Thyroid gland (tissue), 4 donors: ENCODE results near the gene SLC16A2. TPM values are rescaled to one million over a fixed set of nuclear protein-coding genes. Genes with fewer than 3 reads are reported as not detected.

Source experiments
- DNase-seq, 2 donors: peaks; one replicate each; pipeline ENCODE4 v3.0.0-alpha.2; 2019
- H3K27ac ChIP-seq, 3 donors: fragments of 200-600 bp; sonication (generic); 1 replicate in 2 of 3; 2 replicates in 1 of 3; pipeline ENCODE4 v1.5.1; 2016 to 2019; ENCODE audit warnings: mild to moderate bottlenecking in 1 of 3, moderate library complexity in 1 of 3
- H3K27me3 ChIP-seq: fragments of 200-600 bp; sonication (generic); one replicate; pipeline ENCODE4 v1.5.1; 2019
- H3K36me3 ChIP-seq, 2 donors: fragments of 200-600 bp; sonication (generic); one replicate each; pipeline ENCODE4 v1.5.1; 2016 to 2019
- H3K4me1 ChIP-seq, 2 donors: fragments of 200-600 bp; sonication (generic); one replicate each; pipeline ENCODE4 v1.5.1; 2017 to 2019
- H3K4me3 ChIP-seq, 3 donors: fragments of 200-600 bp; sonication (generic); replicated peaks in 1 of 3; 1 replicate in 2 of 3; 2 replicates in 1 of 3; pipeline ENCODE4 v1.5.1; 2016; ENCODE audit warnings: mild to moderate bottlenecking in 1 of 3
- H3K9me3 ChIP-seq: fragments of 200-600 bp; sonication (generic); one replicate; pipeline ENCODE4 v1.5.1; 2017
- CTCF ChIP-seq, 6 experiments: fragments of 200-600 bp in 3 of 6; fragments of 450-650 bp in 3 of 6; sonication (generic) in 3 of 6; IDR thresholded peaks; one replicate each; pipeline ENCODE4 v1.5.1; 2016 to 2019; ENCODE audit warnings: antibody characterized with exemption in 6 of 6, mild to moderate bottlenecking in 2 of 6, inconsistent platforms in 1 of 6, moderate library complexity in 1 of 6
- POLR2A ChIP-seq, 2 donors: fragments of 450-650 bp; IDR thresholded peaks; one replicate each; pipeline ENCODE4 v1.6.1; 2017; ENCODE audit warnings: antibody characterized with exemption in 2 of 2, mild to moderate bottlenecking in 2 of 2, moderate library complexity in 1 of 2
- WGBS, 2 donors: methylation state at CpG; one replicate each; pipeline ENCODE4 v1.1.5; 2017; 5-methylcytosine and 5-hydroxymethylcytosine counted together
- intact Hi-C: fragments of 100-400 bp; cut with DNase I; formaldehyde crosslinking; loops from one replicate; pipeline ENCODE4 v1.15.1; 2023
- total RNA-seq, 4 donors: library from RNA; depleted of rRNA; stranded (reverse); fragments of >200 nt; gene quantifications; one replicate each; pipeline ENCODE4 v1.2.3, GENCODE V29; 2016

The SLC16A2 gene
- total RNA-seq, 4 donors from 2014 or later, result 10.1 to 24.0 (median 20.1) TPM

GRCh38 chrX:74490247-74490646 is 69.0 kb downstream of the SLC16A2 start:
- peaks cover 0 to 11% of the 10 kb centered on the region in 2 donors for H3K4me1 ChIP-seq
- WGBS, 2 donors, result 80 to 89% methylated on average over 1 of the region's 1 CpG

GRCh38 chrX:74492720-74493201 is 71.5 kb downstream of the SLC16A2 start:
- Histone ChIP-seq H3K36me3 (no peaks in the 10 kb centered on the region), H3K9me3 (no peaks in the 10 kb centered on the region), H3K4me1 (peaks cover 0 to 11% of the 10 kb centered on the region in 2 donors), H3K27ac (peak overlapping the region in 1 of 3 donors; percentile 42), H3K4me3 (no peak overlapping the region), H3K27me3 (no peaks in the 10 kb centered on the region)
- 65 to 71% methylated on average over 3 of the region's 3 CpGs for WGBS, 2 donors
- intact Hi-C loops, result no loop called here
- peak in 1 of 2 donors; percentile 32 for DNase-seq
- TF ChIP-seq POLR2A (IDR thresholded peaks at IDR 0.05) (no peak), CTCF (IDR thresholded peaks at IDR 0.05) (peak in 3 of 6 experiments; percentile 9 to 17 (median 16))

More at GRCh38 chrX:74490247-74490646, 69.0 kb downstream of the SLC16A2 start:
- peak in 1 of 2 donors; percentile 5 for DNase-seq
- Histone ChIP-seq H3K4me3 (no peak overlapping the region), H3K27me3 (no peaks in the 10 kb centered on the region), H3K27ac (no peak overlapping the region), H3K9me3 (no peaks in the 10 kb centered on the region), H3K36me3 (no peaks in the 10 kb centered on the region)
- intact Hi-C loops, result no loop called here
- TF ChIP-seq CTCF (IDR thresholded peaks at IDR 0.05), result no peak
- TF ChIP-seq POLR2A (IDR thresholded peaks at IDR 0.05), result no peak

GRCh38 chrX:74493806-74494205 is 72.5 kb downstream of the SLC16A2 start:
- Histone ChIP-seq H3K36me3 (no peaks in the 10 kb centered on the region), H3K27ac (peak overlapping the region in 1 of 3 donors; percentile 42), H3K4me3 (no peak overlapping the region), H3K9me3 (no peaks in the 10 kb centered on the region), H3K27me3 (no peaks in the 10 kb centered on the region), H3K4me1 (peaks cover 0 to 11% of the 10 kb centered on the region in 2 donors)
- 69 to 73% methylated on average over 3 of the region's 3 CpGs for WGBS, 2 donors
- no peak for DNase-seq
- intact Hi-C loops, result no loop called here
- TF ChIP-seq CTCF (IDR thresholded peaks at IDR 0.05), result no peak
- TF ChIP-seq POLR2A (IDR thresholded peaks at IDR 0.05), result no peak

GRCh38 chrX:74498924-74499323 is 77.6 kb downstream of the SLC16A2 start:
- no peak for DNase-seq
- no peaks in the 10 kb centered on the region for H3K9me3 ChIP-seq
- intact Hi-C loops, result no loop called here
- H3K27me3 ChIP-seq, result no peaks in the 10 kb centered on the region
- H3K4me3 ChIP-seq, result no peak overlapping the region
- no peaks in the 10 kb centered on the region for H3K36me3 ChIP-seq
- peaks cover 0 to under 1% of the 10 kb centered on the region in 2 donors for H3K4me1 ChIP-seq
- no peak for TF ChIP-seq POLR2A (IDR thresholded peaks at IDR 0.05)
- TF ChIP-seq CTCF (IDR thresholded peaks at IDR 0.05), result no peak
- no peak overlapping the region for H3K27ac ChIP-seq

- no peak overlapping the region for H3K27ac ChIP-seq
- TF ChIP-seq CTCF (IDR thresholded peaks at IDR 0.05) (no peak), POLR2A (IDR thresholded peaks at IDR 0.05) (no peak)
- H3K36me3 ChIP-seq, result no peaks in the 10 kb centered on the region
- 75 to 77% methylated on average over 2 of the region's 2 CpGs for WGBS, 2 donors
- no peak overlapping the region for H3K4me3 ChIP-seq
- no peaks in the 10 kb centered on the region for H3K27me3 ChIP-seq
- intact Hi-C loops, result no loop called here
- no peaks in the 10 kb centered on the region for H3K9me3 ChIP-seq
- no peak for DNase-seq
- H3K4me1 ChIP-seq, result peaks cover under 1 to 6% of the 10 kb centered on the region in 2 donors
Measured at GRCh38 chrX:74500067-74500466, 78.8 kb downstream of the SLC16A2 start.
